ENCODE results near the gene RAPGEF4.

DNA sequence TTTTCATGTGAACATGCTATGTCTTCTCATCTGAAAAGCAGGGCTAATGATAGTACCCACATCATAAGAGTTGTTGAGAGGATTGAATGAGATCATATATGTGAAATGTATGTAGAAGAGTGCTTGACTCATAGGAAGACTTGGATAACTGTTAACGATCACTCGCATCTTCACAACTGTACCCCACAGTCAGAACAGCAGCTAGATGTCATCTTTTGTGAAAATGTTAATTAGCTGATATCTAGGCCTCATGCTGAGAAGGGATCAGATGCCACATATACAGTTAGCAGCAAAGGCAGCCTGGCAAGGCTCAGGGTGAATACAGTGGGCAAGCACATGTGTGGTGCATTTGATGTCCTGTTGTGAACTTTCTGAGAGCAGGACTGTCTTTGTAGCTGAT lies 364.2 kb downstream of the RAPGEF4 start:
- TF ChIP-seq CTCF (IDR thresholded peaks at IDR 0.05) (no peak), POLR2A (IDR thresholded peaks at IDR 0.05) (no peak)
